ENCODE data around the gene IL15. TPM values are rescaled to one million over a fixed set of nuclear protein-coding genes. Genes with fewer than 3 reads are reported as not detected.

IL15 gene
- total and polyA plus RNA-seq, 12 donors = 1.4 to 19.6 (median 2.0) TPM

GRCh38 chr4:141620715-141621114 is 15.7 kb upstream of the IL15 start:
- intact Hi-C loops (cut with DNase I) = no loop called here
- 88 to 89% methylated on average over 1 of the region's 1 CpG for WGBS, 2 donors
- Histone ChIP-seq H3K36me3 (no peaks in the 10 kb centered on the region), H3K9me3 (no peaks in the 10 kb centered on the region), H3K27ac (no peak overlapping the region), H3K4me1 (no peaks in the 10 kb centered on the region), H3K27me3 (no peaks in the 10 kb centered on the region), H3K4me3 (no peak overlapping the region)
- no peak for ATAC-seq
- DNase-seq = no peak
- no peak for TF ChIP-seq CTCF (IDR thresholded peaks at IDR 0.05)

- Histone ChIP-seq H3K9me3 (no peaks in the 10 kb centered on the region), H3K4me3 (no peak overlapping the region), H3K27ac (no peak overlapping the region), H3K27me3 (no peaks in the 10 kb centered on the region), H3K4me1 (no peaks in the 10 kb centered on the region), H3K36me3 (no peaks in the 10 kb centered on the region)
- intact Hi-C loops (cut with DNase I) = no loop called here
- 71 to 76% methylated on average over 2 of the region's 2 CpGs for WGBS, 2 donors
- TF ChIP-seq CTCF (IDR thresholded peaks at IDR 0.05) = no peak
- DNase-seq (no peak), ATAC-seq (no peak)
Observed at GRCh38 chr4:141625023-141625422, 11.4 kb upstream of the IL15 start.

- no peak for DNase-seq
- Histone ChIP-seq H3K36me3 (no peaks in the 10 kb centered on the region), H3K9me3 (no peaks in the 10 kb centered on the region), H3K4me1 (peaks cover 0 to 4% (median 0%) of the 10 kb centered on the region in 9 donors), H3K4me3 (no peak overlapping the region), H3K27me3 (peaks cover 0 to 2% (median 0%) of the 10 kb centered on the region in 7 donors), H3K27ac (no peak overlapping the region)
- intact Hi-C loops (cut with DNase I) = no loop called here
- no peak for TF ChIP-seq CTCF (IDR thresholded peaks at IDR 0.05)
- 85 to 92% methylated on average over 1 of the region's 1 CpG for WGBS, 2 donors
- no peak for ATAC-seq
Observed at GRCh38 chr4:141630854-141631253, 5.5 kb upstream of the IL15 start.

GRCh38 chr4:141635736-141636081 is 674 bp upstream of the IL15 start:
- no peak for TF ChIP-seq CTCF (IDR thresholded peaks at IDR 0.05)
- peaks cover 0 to 35% (median 14%) of the 10 kb centered on the region in 9 donors for H3K4me1 ChIP-seq
- H3K9me3 ChIP-seq = no peaks in the 10 kb centered on the region
- no peaks in the 10 kb centered on the region for H3K36me3 ChIP-seq
- peak overlapping the region in 8 of 10 donors; percentile 78 to 92 (median 86) for H3K27ac ChIP-seq
- WGBS, 2 donors = 60 to 70% methylated on average over 5 of the region's 5 CpGs
- DNase-seq (no peak), ATAC-seq (no peak)
- intact Hi-C loops (cut with DNase I) = no loop called here
- H3K4me3 ChIP-seq = peak overlapping the region in 9 of 10 donors; percentile 61 to 95 (median 90)
- H3K27me3 ChIP-seq = peaks cover 0 to 6% (median 0%) of the 10 kb centered on the region in 7 donors
